HK-2 (cell line): Measurements from ENCODE around the gene STIP1.
"Not testable (repeated sequence)": the region's sequence is repeated elsewhere in the genome, so short reads cannot be mapped to it uniquely, and the experiment has no call there.

Experiments
- DNase-seq: peaks from one replicate; pipeline ENCODE4 v3.0.0-alpha.2; 2018; ENCODE audit not compliant: unreplicated experiment

The STIP1 gene

DNA sequence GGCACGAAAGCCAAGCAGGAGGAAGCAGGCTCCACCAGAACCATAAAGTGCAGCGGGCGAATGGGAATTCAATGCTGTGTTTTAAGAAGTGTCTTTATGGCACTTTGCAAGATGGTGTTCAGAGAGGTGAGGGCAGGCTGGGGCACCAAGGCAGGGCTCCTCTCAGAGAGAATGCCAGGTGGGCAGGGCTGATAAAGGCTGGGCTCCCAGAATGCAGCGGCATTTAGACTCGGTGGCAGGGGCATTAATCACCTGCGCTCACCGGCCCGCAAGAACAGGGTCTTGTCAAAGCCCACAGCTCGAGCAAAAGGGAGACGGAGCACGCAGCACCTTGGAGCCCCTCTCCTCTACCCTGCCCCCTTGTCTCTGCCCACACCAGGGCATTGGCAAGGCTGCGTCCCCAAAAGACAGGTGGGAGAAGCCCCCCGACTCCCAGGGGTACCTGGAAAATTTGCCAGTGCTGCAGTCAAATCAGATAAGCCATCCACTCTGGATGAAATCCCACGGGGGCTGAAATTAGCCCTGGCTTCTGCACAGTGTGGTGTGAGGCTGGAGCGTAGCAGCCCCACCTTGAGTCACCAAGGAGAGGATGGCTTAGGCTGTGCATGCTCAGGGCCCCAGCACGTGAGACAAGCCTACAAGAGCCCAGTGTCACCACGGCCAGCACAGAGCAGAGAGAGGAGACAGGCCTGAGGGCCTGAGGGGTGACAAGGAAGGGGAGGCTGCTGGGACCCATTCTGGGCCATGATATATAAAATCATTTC, 28.2 kb upstream of the STIP1 start:
- no peak for DNase-seq

GRCh38 chr11:64161037-64161436, 24.9 kb upstream of the STIP1 start:
- no peak for DNase-seq

GRCh38 chr11:64162769-64163168, 23.2 kb upstream of the STIP1 start:
- DNase-seq, result not testable (repeated sequence)

DNA sequence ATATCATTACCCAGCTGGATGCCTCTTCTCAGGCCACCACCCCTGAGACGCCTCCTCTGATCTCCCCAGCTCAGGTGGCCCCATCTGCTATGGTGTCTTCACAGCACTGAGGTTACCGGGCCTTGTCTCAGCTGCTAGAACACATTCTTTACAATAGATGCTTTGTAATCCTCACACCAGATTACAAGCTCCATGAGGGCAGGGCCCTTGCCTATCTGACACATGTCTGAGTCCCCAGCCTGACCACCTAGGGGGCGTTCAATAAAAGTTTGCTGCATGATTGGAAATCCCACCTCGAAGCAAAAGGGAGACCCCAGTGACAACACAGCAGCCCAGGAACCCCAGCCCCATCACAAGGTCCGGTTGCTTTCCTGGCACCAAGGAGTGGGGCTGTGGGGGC, 22.0 kb upstream of the STIP1 start:
- no peak for DNase-seq

DNA sequence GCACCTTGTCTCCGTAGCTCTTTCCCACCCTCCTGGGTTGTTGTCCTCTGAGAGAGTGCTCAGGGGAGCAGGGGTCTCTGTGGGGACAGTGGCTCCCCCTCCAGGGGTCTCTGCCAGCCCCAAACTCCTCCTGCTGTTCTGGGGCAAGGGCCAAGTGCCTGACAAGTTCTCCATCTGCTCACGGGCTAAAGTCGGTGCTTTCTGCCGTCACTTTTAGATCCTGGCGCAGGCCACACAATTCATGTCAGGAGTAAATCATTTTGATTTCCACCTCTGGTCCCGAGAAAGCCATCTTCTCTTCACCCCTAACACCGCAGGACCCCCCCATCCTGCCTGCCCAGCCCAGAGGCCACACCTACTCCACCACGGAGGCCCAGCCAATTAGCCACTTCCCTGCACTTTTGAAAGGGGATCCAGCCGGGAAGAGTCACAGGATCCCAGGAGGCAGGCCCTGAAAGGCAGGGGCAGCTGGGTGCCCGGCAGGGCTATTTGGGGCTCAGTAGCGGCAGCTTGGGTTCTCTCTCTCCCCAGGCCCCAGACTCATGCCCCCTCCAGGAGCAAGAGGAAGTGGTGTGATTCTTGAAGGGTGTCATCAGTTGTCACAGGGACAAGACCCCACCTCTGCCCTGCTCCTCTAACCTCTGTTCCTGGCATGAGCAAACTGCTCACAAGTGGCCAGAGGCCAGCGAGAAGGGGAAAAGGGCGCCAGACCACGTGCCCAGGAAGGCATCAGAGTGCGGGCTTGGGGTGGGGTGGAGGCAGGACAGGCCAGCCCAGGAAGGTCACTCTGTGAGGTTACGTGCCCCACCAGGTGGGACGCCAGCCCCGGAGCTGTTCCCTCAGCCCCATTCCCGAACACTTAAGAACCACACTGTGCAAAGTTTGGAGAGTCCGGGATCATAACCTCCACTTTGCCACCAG, 21.3 kb upstream of the STIP1 start:
- peak; percentile 22 for DNase-seq

- DNase-seq, result peak; percentile 40
Observed at GRCh38 chr11:64165481-64165841, 20.5 kb upstream of the STIP1 start.

- DNase-seq, result peak; percentile 83
Observed at GRCh38 chr11:64165842-64166635, 19.9 kb upstream of the STIP1 start, which contains the start of gene MACROD1. TSS of gene MACROD1 (minus strand) at chr11:64166113. CDS start at chr11:64165994, 119 bp downstream.

GRCh38 chr11:64170419-64170818, 15.6 kb upstream of the STIP1 start:
- DNase-seq, result no peak

DNA sequence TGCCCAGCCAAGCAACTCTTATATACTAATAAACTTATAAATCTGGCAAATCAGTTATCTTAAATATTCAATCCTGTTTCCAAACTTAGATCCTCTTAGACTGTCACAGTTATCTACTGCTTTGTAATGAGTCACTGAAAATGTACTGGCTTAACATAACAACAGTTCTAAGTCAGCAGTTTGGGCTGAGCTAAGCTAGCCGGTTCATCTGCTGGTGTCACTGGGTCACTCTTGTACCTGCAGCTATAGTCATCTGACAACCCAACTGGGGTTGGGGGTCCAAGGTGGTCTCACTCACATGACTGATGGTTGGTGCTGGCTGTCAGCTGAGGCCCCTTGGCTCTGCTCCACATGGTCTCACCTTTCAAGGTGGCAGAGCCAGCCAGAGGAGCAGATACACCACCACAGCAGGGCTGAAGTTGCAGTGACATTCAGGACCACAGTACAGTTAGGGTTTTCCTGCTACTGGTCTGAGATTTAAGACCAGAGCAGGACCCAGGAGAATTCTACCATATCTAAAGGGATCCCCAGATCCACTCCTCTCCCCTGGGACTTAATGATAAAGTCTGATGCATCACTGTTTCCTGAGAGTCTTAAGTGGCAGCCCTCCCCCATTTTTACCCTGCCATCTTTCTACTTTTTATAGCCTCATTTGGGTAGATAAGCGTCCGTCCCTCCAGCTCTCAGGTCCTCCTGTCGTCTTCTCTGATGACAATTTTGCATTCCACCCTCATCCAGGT, 12.2 kb upstream of the STIP1 start:
- DNase-seq, result no peak

DNA sequence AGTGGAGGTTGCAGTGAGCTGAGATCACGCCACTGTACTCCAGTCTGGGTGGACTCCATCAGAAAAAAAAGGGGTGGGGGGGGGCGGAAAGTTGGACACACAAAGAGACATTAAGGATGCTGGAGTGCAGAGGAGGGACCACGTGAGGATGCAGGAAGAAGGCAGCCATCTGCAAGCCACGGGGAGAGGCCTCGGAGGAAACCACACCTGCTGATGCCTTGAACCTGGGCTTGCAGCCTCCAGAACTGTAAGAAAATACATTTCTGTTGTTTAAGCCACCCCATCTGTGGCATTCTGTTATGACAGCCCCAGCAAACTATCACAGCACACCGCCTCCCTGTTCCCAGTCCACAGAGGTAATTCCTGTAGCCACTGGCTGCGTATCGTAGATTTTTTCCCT, 9.2 kb upstream of the STIP1 start:
- no peak for DNase-seq

DNA sequence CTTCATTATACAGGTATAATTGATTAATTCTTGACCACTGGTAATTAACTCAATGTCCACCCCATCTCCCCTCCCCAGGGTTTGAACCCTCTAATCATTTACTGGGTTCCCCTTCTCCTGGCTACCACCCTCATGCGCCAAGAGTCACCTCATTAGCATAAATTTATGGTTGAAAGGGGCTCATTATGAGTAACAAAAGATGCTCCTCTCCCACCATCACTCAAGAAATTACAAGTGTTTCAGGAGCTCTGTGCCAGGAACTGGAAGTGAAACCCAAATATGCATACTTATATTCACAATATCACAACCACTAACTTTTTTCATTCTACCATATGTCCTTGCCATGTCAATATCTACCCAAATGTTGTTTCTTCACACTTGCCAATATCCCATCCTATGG, 7.8 kb upstream of the STIP1 start:
- no peak for DNase-seq

GRCh38 chr11:64178951-64179639, 6.9 kb upstream of the STIP1 start:
- DNase-seq, result no peak

DNA sequence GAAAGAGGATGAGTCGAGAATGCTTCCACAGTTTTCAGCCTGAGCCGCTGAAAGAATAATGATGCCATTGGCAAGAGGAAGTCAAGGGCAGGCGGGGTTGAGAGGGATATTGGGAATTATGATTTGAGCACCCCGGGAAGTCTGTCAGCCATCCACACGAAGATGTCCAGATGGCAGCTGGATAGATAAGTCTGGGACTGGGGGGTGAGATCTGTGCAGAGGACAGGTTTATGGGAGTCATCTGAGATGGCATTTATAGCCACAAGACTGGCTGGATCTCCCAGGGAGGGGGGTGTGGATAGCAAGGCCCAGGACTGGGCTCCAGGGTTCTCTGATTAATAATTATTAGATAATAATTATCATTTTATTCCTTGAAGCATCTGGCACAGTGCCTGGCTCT, 5.1 kb upstream of the STIP1 start:
- no peak for DNase-seq

DNA sequence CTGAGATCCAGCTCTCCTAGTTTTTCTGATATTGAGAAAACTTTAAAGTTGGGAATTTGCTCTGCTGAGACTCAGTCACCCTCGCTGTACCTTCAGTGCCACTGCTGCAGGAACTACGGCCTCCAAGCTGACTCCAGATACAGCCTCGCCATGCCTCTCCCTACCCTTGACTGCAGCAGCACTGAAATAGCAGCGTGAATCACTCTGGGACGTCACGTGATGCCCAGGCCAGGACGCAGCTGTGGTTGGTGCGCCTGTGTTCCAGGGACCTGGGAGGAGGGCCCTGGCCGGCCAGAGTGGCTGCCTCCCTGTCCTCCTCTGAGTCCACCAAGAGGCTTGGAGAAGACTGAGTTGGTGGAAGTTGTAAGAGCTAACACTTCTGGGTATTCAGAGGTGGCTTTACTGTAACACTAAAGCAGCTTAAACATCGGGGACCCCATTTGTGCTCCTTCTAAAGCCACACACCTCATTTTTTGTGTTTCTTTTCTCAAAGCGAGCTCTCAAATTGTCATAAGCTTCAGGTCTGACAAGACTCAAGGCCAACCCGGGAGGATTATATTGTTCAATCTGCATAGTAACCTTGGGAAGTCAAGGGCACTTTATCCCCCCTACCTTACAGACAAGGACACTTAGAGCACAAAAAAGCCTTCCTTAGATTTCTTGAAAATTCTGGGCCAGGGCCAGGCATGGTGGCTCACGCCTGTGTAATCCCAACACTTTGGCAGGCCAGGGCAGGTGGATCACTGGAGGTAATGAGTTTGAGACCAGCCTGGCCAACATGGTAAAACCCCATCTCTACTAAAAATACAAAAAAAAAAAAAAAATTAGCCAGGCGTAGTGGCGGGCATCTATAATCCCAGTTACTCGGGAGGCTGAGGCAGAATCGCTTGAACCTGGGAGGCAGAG, 4.2 kb upstream of the STIP1 start:
- DNase-seq, result peak; percentile 87

DNA sequence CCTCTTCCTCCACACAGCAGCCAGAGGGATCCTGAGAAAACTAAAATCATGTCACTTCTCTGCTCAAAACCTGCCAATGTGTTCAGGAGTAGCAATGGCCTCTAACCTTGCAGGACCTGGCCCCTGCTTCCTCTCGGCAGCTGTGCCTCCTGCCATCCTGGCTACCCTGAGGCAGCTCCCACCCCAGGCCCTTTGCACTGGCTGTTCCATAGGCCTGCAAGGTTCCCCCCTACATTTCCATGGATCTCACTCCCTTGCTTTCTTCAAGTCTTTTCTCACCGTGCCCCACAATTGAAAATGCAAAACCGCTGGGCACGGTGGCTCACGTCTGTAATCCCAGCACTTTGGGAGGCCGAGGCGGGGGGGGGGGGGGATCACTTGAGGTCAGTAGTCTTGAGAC, 2.1 kb upstream of the STIP1 start:
- DNase-seq, result no peak

- DNase-seq, result no peak
Observed at GRCh38 chr11:64185175-64185692, 737 bp upstream of the STIP1 start.

GRCh38 chr11:64186492-64187165, 658 bp downstream of the STIP1 start:
- no peak for DNase-seq

GRCh38 chr11:64192434-64192833, 6.5 kb downstream of the STIP1 start:
- no peak for DNase-seq

GRCh38 chr11:64196626-64197025, 10.7 kb downstream of the STIP1 start:
- no peak for DNase-seq
